ENCODE data around the gene TAF5L. TPM values are rescaled to one million over a fixed set of nuclear protein-coding genes. Genes with fewer than 3 reads are reported as not detected.

Gene TAF5L
- total and polyA plus RNA-seq, 8 donors = 0.29 to 33.8 (median 8.8) TPM

- WGBS, 5 donors = 52 to 69% (median 62%) methylated on average over 3 of the region's 3 CpGs
- peak overlapping the region in 1 of 5 donors; percentile 47 for H3K27ac ChIP-seq
Measured at GRCh38 chr1:229550812-229551567, 74.9 kb downstream of the TAF5L start.

GRCh38 chr1:229547542-229547941 is 78.4 kb downstream of the TAF5L start:
- no peak overlapping the region for H3K4me3 ChIP-seq
- H3K4me1 ChIP-seq = peaks cover 6 to 36% (median 19%) of the 10 kb centered on the region in 4 donors
- H3K36me3 ChIP-seq = peaks cover 21 to 63% (median 59%) of the 10 kb centered on the region in 4 donors
- no peak for DNase-seq
- no peaks in the 10 kb centered on the region for H3K27me3 ChIP-seq
- 93 to 99% (median 95%) methylated on average over 7 of the region's 7 CpGs for WGBS, 5 donors
- H3K27ac ChIP-seq = no peak overlapping the region
- intact Hi-C loops (cut with DNase I; ENCODE audit: low total_unique reads) = no loop called here
- H3K9me3 ChIP-seq = no peaks in the 10 kb centered on the region
- TF ChIP-seq POLR2A (IDR thresholded peaks at IDR 0.05) (no peak), POLR2AphosphoS5 (IDR thresholded peaks at IDR 0.05) (no peak), CTCF (IDR thresholded peaks at IDR 0.05) (no peak), EP300 (IDR thresholded peaks at IDR 0.05) (no peak)

More at GRCh38 chr1:229550812-229551567, 74.9 kb downstream of the TAF5L start:
- TF ChIP-seq POLR2A (IDR thresholded peaks at IDR 0.05) = no peak
- TF ChIP-seq EP300 (IDR thresholded peaks at IDR 0.05) = no peak
- no peak for TF ChIP-seq POLR2AphosphoS5 (IDR thresholded peaks at IDR 0.05)
- TF ChIP-seq CTCF (IDR thresholded peaks at IDR 0.05) = no peak
- no peak for DNase-seq
- Histone ChIP-seq H3K36me3 (peaks cover 9 to 32% (median 30%) of the 10 kb centered on the region in 4 donors), H3K4me1 (peaks cover 6 to 68% (median 34%) of the 10 kb centered on the region in 4 donors), H3K9me3 (no peaks in the 10 kb centered on the region), H3K4me3 (no peak overlapping the region), H3K27me3 (no peaks in the 10 kb centered on the region)
- intact Hi-C loops (cut with DNase I; ENCODE audit: low total_unique reads) = no loop called here

GRCh38 chr1:229544587-229544986 is 81.3 kb downstream of the TAF5L start:
- 93 to 100% (median 97%) methylated on average over 1 of the region's 1 CpG for WGBS, 5 donors
- Histone ChIP-seq H3K4me1 (peaks cover 0 to 7% (median 3%) of the 10 kb centered on the region in 4 donors), H3K36me3 (peaks cover 21 to 92% (median 86%) of the 10 kb centered on the region in 4 donors), H3K4me3 (no peak overlapping the region), H3K9me3 (no peaks in the 10 kb centered on the region), H3K27ac (no peak overlapping the region), H3K27me3 (no peaks in the 10 kb centered on the region)
- DNase-seq = no peak
- intact Hi-C loops (cut with DNase I; ENCODE audit: low total_unique reads) = no loop called here
- TF ChIP-seq POLR2A (IDR thresholded peaks at IDR 0.05) = no peak
- TF ChIP-seq EP300 (IDR thresholded peaks at IDR 0.05) = no peak
- no peak for TF ChIP-seq CTCF (IDR thresholded peaks at IDR 0.05)
- TF ChIP-seq POLR2AphosphoS5 (IDR thresholded peaks at IDR 0.05) = no peak

Small RNA genes lying within 50 kb of the gene (small RNA-seq; reads per million reads assigned to genes)
- gene HMGN2P19 (0 reads per million in 4 donors), gene RNA5SP78 (0 reads per million in 4 donors)

Other genes starting within 250 kb of the TAF5L start
- gene ACTA1, start 192.0 kb downstream of the TAF5L start, total RNA-seq = under 1 TPM in 2 of 5 donors, not detected in 3; 0.37 to 0.58 TPM
- gene ACTA1, start 192.0 kb downstream of the TAF5L start, polyA plus RNA-seq = 10 to 100 TPM in 1 of 3 donors, 1 to 10 TPM in 2; 2.4 to 43.8 (median 2.7) TPM
- 10 to 100 TPM; 13.2 to 74.7 (median 27.2) TPM for gene NUP133, start 117.8 kb downstream of the TAF5L start, total RNA-seq
- gene NUP133, start 117.8 kb downstream of the TAF5L start, polyA plus RNA-seq = 10 to 100 TPM in 1 of 3 donors, 1 to 10 TPM in 2; 5.5 to 11.0 (median 7.8) TPM
- 10 to 100 TPM in 4 of 5 donors, 1 to 10 TPM in 1; 3.5 to 24.2 (median 19.7) TPM for gene ABCB10, start 67.4 kb downstream of the TAF5L start, total RNA-seq
- 1 to 10 TPM; 2.7 to 7.1 (median 3.2) TPM for gene ABCB10, start 67.4 kb downstream of the TAF5L start, polyA plus RNA-seq
- gene URB2, start 125 bp upstream of the TAF5L start, total RNA-seq = 10 to 100 TPM in 2 of 5 donors, 1 to 10 TPM in 2, not detected in 1; 4.1 to 16.8 (median 8.5) TPM
- 1 to 10 TPM; 1.5 to 1.7 (median 1.5) TPM for gene URB2, start 125 bp upstream of the TAF5L start, polyA plus RNA-seq